IMR-90 (cell line): ENCODE measurements around the gene METTL22. TPM values are rescaled to one million over a fixed set of nuclear protein-coding genes. Genes with fewer than 3 reads are reported as not detected.

Experiments used
- ATAC-seq: fragments of 200-7000 bp; cut with Tn5 transposase; 2 replicates; pipeline ENCODE4 v1.9.1; 2020; ENCODE audit warnings: low read depth, mild to moderate bottlenecking, moderate library complexity
- BruUV-seq: library from RNA; stranded (reverse); fragments of 400-500 nt; replicated peaks from 2 replicates; lab custom pipeline; 2021; lab: Mats Ljungman, UMichigan
- CTCF ChIA-PET: fragments of 300-600 bp; formaldehyde crosslinking; extraction: SDS; loops from one replicate; lab custom pipeline; 2021; ENCODE audit warnings: antibody characterized with exemption; lab: Yijun Ruan, JAX
- POLR2A ChIA-PET: fragments of 300-600 bp; sonication (Branson Sonifier 250); formaldehyde crosslinking; loops from one replicate; lab custom pipeline; 2022; ENCODE audit warnings: antibody characterized with exemption; ENCODE audit not compliant: unreplicated experiment; lab: Charles Lee
- DNase-seq: peaks from one replicate; pipeline ENCODE4 v3.0.0; 2013
- H2AFZ ChIP-seq: replicated peaks from 2 replicates; pipeline ENCODE3; 2013; ENCODE audit warnings: low read length, mild to moderate bottlenecking; ENCODE audit not compliant: poor library complexity
- H2AK5ac ChIP-seq: 2 replicates; pipeline ENCODE4 v1.6.1; 2013; ENCODE audit warnings: low read depth, low read length, inconsistent platforms
- H2AK9ac ChIP-seq: replicated peaks from 2 replicates; pipeline ENCODE3; 2013; ENCODE audit warnings: mild to moderate bottlenecking, low read depth, low read length, moderate library complexity; ENCODE audit not compliant: poor library complexity
- H2BK120ac ChIP-seq: 2 replicates; pipeline ENCODE4 v1.6.1; 2013; ENCODE audit warnings: low read depth, low read length, inconsistent platforms
- H2BK15ac ChIP-seq: 3 replicates; pipeline ENCODE4 v1.6.1; 2013; ENCODE audit warnings: low read depth, low read length, inconsistent platforms
- H2BK20ac ChIP-seq: 2 replicates; pipeline ENCODE4 v1.6.1; 2013; ENCODE audit warnings: low read depth, mild to moderate bottlenecking, inconsistent platforms, low read length, moderate library complexity
- H2BK5ac ChIP-seq: 2 replicates; pipeline ENCODE4 v1.6.1; 2013; ENCODE audit warnings: mild to moderate bottlenecking, low read depth, low read length, inconsistent platforms; ENCODE audit not compliant: poor library complexity, severe bottlenecking
- H3K14ac ChIP-seq: replicated peaks from 2 replicates; pipeline ENCODE4 v1.6.1; 2013; ENCODE audit warnings: low read depth, low read length, inconsistent platforms
- H3K18ac ChIP-seq: 2 replicates; pipeline ENCODE4 v1.6.1; 2013; ENCODE audit warnings: low read depth, low read length, control low read depth
- H3K23ac ChIP-seq: 2 replicates; pipeline ENCODE4 v1.6.1; 2013; ENCODE audit warnings: low read depth, low read length, inconsistent platforms
- H3K27ac ChIP-seq: 2 replicates; pipeline ENCODE4 v1.5.1; 2013; ENCODE audit warnings: mild to moderate bottlenecking, control low read depth, low read length; ENCODE audit not compliant: insufficient read depth
- H3K27me3 ChIP-seq: 2 replicates; pipeline ENCODE4 v1.6.1; 2013; ENCODE audit warnings: low read length; ENCODE audit not compliant: control insufficient read depth, insufficient read depth
- H3K36me3 ChIP-seq: 2 replicates; pipeline ENCODE4 v1.6.1; 2013; ENCODE audit warnings: low read length, mixed read lengths; ENCODE audit not compliant: control insufficient read depth, insufficient read depth
- H3K4ac ChIP-seq: 2 replicates; pipeline ENCODE4 v1.6.1; 2013; ENCODE audit warnings: low read depth, low read length, inconsistent platforms
- H3K4me1 ChIP-seq: 2 replicates; pipeline ENCODE4 v1.6.1; 2013; ENCODE audit warnings: low read length, mixed read lengths; ENCODE audit not compliant: control insufficient read depth, insufficient read depth
- H3K4me2 ChIP-seq: 2 replicates; pipeline ENCODE4 v1.6.1; 2013; ENCODE audit warnings: low read depth, mild to moderate bottlenecking, control low read depth, low read length, moderate library complexity
- H3K4me3 ChIP-seq: 2 replicates; pipeline ENCODE4 v1.5.1; 2013; ENCODE audit warnings: low read depth, mild to moderate bottlenecking, control low read depth, low read length, moderate library complexity; ENCODE audit not compliant: insufficient read depth
- H3K56ac ChIP-seq: 2 replicates; pipeline ENCODE4 v1.6.1; 2013; ENCODE audit warnings: low read length, inconsistent platforms; ENCODE audit not compliant: insufficient read depth; ENCODE audit errors: extremely low read depth
- H3K79me1 ChIP-seq, 2 experiments: 2 replicates each; pipeline ENCODE4 v1.6.1; 2013; ENCODE audit warnings: low read length in 2 of 2, inconsistent platforms in 1 of 2, low read depth in 1 of 2
- H3K9ac ChIP-seq: 2 replicates; pipeline ENCODE4 v1.6.1; 2013; ENCODE audit warnings: low read depth, low read length, control low read depth
- H3K9me1 ChIP-seq: 2 replicates; pipeline ENCODE4 v1.6.1; 2013; ENCODE audit warnings: low read length, inconsistent platforms; ENCODE audit not compliant: insufficient read depth
- H3K9me3 ChIP-seq: 2 replicates; pipeline ENCODE4 v1.6.1; 2013; ENCODE audit warnings: low read length; ENCODE audit not compliant: control insufficient read depth, insufficient read depth
- H4K20me1 ChIP-seq: 2 replicates; pipeline ENCODE4 v1.6.1; 2013; ENCODE audit warnings: low read length, inconsistent platforms; ENCODE audit not compliant: insufficient read depth
- H4K5ac ChIP-seq: 2 replicates; pipeline ENCODE4 v1.6.1; 2013; ENCODE audit warnings: mild to moderate bottlenecking, low read depth, low read length, control low read depth
- H4K8ac ChIP-seq, 2 experiments: 2 replicates each; pipeline ENCODE4 v1.6.1; 2013; ENCODE audit warnings: low read depth in 2 of 2, low read length in 2 of 2, control low read depth in 1 of 2, inconsistent platforms in 1 of 2
- H4K91ac ChIP-seq: 2 replicates; pipeline ENCODE4 v1.6.1; 2013; ENCODE audit warnings: low read depth, low read length, inconsistent platforms; ENCODE audit not compliant: insufficient read depth
- CHD1 ChIP-seq: IDR thresholded peaks from 2 replicates; pipeline ENCODE4 v1.6.1; 2012; ENCODE audit warnings: low read depth, low read length, improper control_type of control experiment
- FOS ChIP-seq: fragments of 150-350 bp; IDR thresholded peaks from 2 replicates; pipeline ENCODE4 v1.6.1; 2016; ENCODE audit warnings: low read depth, low read length
- MAFK ChIP-seq: IDR thresholded peaks from 2 replicates; pipeline ENCODE4 v1.6.1; 2012; ENCODE audit warnings: low read depth, low read length, improper control_type of control experiment
- MAZ ChIP-seq: IDR thresholded peaks from 2 replicates; pipeline ENCODE4 v1.6.1; 2012; ENCODE audit warnings: low read depth, mild to moderate bottlenecking, low read length, improper control_type of control experiment, moderate library complexity, borderline replicate concordance
- POLR2A ChIP-seq: IDR thresholded peaks from 2 replicates; pipeline ENCODE4 v1.6.1; 2012; ENCODE audit warnings: mild to moderate bottlenecking, low read depth, low read length
- RAD21 ChIP-seq: IDR thresholded peaks from 2 replicates; pipeline ENCODE4 v1.6.1; 2012; ENCODE audit warnings: low read length, improper control_type of control experiment
- RCOR1 ChIP-seq: IDR thresholded peaks from 2 replicates; pipeline ENCODE4 v1.6.1; 2012; ENCODE audit warnings: mild to moderate bottlenecking, low read length, improper control_type of control experiment; ENCODE audit not compliant: insufficient replicate concordance
- RFX5 ChIP-seq: IDR thresholded peaks from 2 replicates; pipeline ENCODE4 v1.8.0; 2012; ENCODE audit warnings: low read depth, mild to moderate bottlenecking, low read length, moderate library complexity
- SMC3 ChIP-seq: fragments of 150-350 bp; IDR thresholded peaks from 2 replicates; pipeline ENCODE4 v1.6.1; 2016; ENCODE audit warnings: low read depth, mild to moderate bottlenecking, antibody characterized with exemption, low read length, moderate library complexity
- WGBS, 2 experiments: methylation state at CpG; one replicate each; pipeline versions ENCODE4 v1.1.5 to v1.1.7; 2013; ENCODE audit warnings: missing lambda C conversion rate in 2 of 2; ENCODE audit not compliant: insufficient read length in 1 of 2; ENCODE audit errors: extremely low coverage in 2 of 2; 5-methylcytosine and 5-hydroxymethylcytosine counted together
- dilution Hi-C: fragments of 300-500 bp; cut with HindIII; formaldehyde crosslinking; loops from one replicate; pipeline ENCODE4 v1.14.3; 2018; ENCODE audit warnings: low sequenced_read_pairs; ENCODE audit not compliant: unreplicated experiment
- in situ Hi-C: fragments of 300-500 bp; cut with MboI; formaldehyde crosslinking; loops from 3 replicates; pipeline ENCODE4 v1.14.3; 2019; ENCODE audit warnings: low sequenced_read_pairs, inconsistent platforms, mixed read lengths
- intact Hi-C: fragments of 100-400 bp; cut with micrococcal nuclease; formaldehyde crosslinking; loops from 2 replicates; pipeline ENCODE4 v1.10.0; 2022
- polyA plus RNA-seq, 3 experiments: library from polyadenylated mRNA; depleted of rRNA; stranded (reverse); fragments of >200 nt; gene quantifications; 2 replicates each; pipeline ENCODE4 v1.2.3, GENCODE V29; 2012; ENCODE audit warnings: low replicate concordance in 1 of 3
- total RNA-seq: library from RNA; depleted of rRNA; stranded (reverse); fragments of >200 nt; gene quantifications from 2 replicates; pipeline ENCODE4 v1.2.3, GENCODE V29; 2012
- TF ChIP-seq, protein P1 (sequence below): fragments of 150-350 bp; IDR thresholded peaks from 2 replicates; pipeline ENCODE4 v1.6.1; 2017; ENCODE audit warnings: mild to moderate bottlenecking, antibody characterized with exemption, low read length, low read depth
- TF ChIP-seq, protein P2 (sequence below): fragments of 150-350 bp; IDR thresholded peaks from 2 replicates; pipeline ENCODE4 v1.6.1; 2016; ENCODE audit warnings: low read depth, mild to moderate bottlenecking, low read length, moderate library complexity, borderline replicate concordance

Gene METTL22
- total and polyA plus RNA-seq, 2 of the 4 experiments (the other 2 are of a cell fraction) = 27.2 to 51.2 TPM

DNA sequence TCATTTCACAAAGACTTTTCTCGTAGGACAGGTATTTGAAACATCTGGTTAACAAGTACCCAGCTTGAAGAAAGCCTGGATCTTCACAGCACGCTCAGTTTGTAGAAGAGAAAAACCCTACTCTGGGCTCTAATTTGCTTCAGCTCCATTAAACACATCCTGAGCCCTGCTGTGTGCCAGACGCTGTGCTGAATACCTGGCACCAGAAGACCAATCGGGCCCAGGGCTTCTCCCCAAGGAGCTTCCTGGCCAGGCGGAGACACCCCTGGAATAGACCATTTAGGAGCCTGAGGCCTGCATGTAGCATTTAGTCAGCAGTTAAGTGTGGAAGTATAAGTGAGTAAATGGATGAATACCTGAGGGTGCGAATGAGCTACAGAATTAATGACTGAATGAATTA is 44.0 kb downstream of the METTL22 start (continued):
- TF ChIP-seq, protein P1, sequence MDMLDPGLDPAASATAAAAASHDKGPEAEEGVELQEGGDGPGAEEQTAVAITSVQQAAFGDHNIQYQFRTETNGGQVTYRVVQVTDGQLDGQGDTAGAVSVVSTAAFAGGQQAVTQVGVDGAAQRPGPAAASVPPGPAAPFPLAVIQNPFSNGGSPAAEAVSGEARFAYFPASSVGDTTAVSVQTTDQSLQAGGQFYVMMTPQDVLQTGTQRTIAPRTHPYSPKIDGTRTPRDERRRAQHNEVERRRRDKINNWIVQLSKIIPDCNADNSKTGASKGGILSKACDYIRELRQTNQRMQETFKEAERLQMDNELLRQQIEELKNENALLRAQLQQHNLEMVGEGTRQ = no peak
- TF ChIP-seq RFX5 (no peak), SMC3 (no peak), RAD21 (no peak), RCOR1 (no peak)

DNA sequence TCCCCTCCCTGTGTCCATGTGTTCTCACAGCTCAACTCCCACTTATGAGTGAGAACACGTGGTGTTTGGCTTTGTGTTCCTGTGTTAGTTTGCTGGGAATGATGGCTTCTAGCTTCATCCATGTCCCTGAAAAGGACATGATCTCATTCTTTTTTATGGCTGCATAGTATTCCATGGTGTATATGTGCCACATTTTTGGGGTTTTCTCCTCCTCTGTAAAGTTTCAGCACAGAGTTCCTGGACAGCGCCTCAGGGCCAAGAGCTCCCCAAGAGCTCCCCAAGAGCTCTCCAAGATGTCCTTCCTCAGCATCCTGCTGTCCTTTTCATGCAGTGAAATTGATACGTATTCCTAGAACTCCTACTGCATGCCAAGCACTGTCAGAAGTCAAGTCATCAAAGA is 46.0 kb downstream of the METTL22 start:
- H3K4me3 ChIP-seq = no peak overlapping the region
- H2AFZ ChIP-seq = no peak overlapping the region
- no TSS peak for BruUV-seq
- CTCF ChIA-PET = no interaction called here
- no peak for DNase-seq
- no peak overlapping the region for H4K91ac ChIP-seq
- H3K14ac ChIP-seq = no peak overlapping the region
- H4K8ac ChIP-seq = no peak overlapping the region
- in situ Hi-C loops (loop anchor here (5.0 to 25.0 kb wide), 3 partner anchors 125 to 470 kb away; no protein-coding TSS in a partner anchor), intact Hi-C loops (no loop called here), dilution Hi-C loops (no loop called here)
- H3K23ac ChIP-seq = no peak overlapping the region
- no peak overlapping the region for H3K9ac ChIP-seq
- no peaks in the 10 kb centered on the region for H4K20me1 ChIP-seq
- H3K9me1 ChIP-seq = no peaks in the 10 kb centered on the region
- no peak overlapping the region for H2AK5ac ChIP-seq
- no peak overlapping the region for H2BK20ac ChIP-seq
- H2AK9ac ChIP-seq = no peak overlapping the region
- no peaks in the 10 kb centered on the region for H3K79me1 ChIP-seq
- no peaks in the 10 kb centered on the region for H3K4me1 ChIP-seq
- no peak overlapping the region for H3K27ac ChIP-seq
- H3K27me3 ChIP-seq = no peaks in the 10 kb centered on the region; the same call in none of the 2 replicates
- no peak overlapping the region for H3K18ac ChIP-seq
- no peak overlapping the region for H3K4me2 ChIP-seq
- no CpG with 5 or more reads among the region's 3 CpGs for WGBS, 2 experiments
- H3K56ac ChIP-seq = no peak overlapping the region
- H3K9me3 ChIP-seq = no peaks in the 10 kb centered on the region
- no peak overlapping the region for H3K4ac ChIP-seq
- ATAC-seq = no peak
- no peaks in the 10 kb centered on the region for H3K36me3 ChIP-seq
- H2BK120ac ChIP-seq = no peak overlapping the region
- TF ChIP-seq MAZ (no peak), CHD1 (no peak), MAFK (no peak), POLR2A (no peak), SMC3 (no peak), FOS (no peak), RCOR1 (no peak)
- TF ChIP-seq, protein P2, sequence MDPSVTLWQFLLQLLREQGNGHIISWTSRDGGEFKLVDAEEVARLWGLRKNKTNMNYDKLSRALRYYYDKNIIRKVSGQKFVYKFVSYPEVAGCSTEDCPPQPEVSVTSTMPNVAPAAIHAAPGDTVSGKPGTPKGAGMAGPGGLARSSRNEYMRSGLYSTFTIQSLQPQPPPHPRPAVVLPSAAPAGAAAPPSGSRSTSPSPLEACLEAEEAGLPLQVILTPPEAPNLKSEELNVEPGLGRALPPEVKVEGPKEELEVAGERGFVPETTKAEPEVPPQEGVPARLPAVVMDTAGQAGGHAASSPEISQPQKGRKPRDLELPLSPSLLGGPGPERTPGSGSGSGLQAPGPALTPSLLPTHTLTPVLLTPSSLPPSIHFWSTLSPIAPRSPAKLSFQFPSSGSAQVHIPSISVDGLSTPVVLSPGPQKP = no peak
- POLR2A ChIA-PET = no interaction called here
- H4K5ac ChIP-seq = no peak overlapping the region
- no peak overlapping the region for H2BK15ac ChIP-seq
- H2BK5ac ChIP-seq = no peak overlapping the region
